Activated T-cell treated with anti-CD3 and anti-CD28 coated beads, Interleukin-2, amount 50 U/mL, for 4 hours (primary cell): Measurements from ENCODE around the gene CASZ1. TPM values are rescaled to one million over a fixed set of nuclear protein-coding genes. Genes with fewer than 3 reads are reported as not detected.

ENCODE experiments used
- ATAC-seq, 2 donors: fragments of 200-7000 bp; cut with Tn5 transposase; one replicate each; pipeline ENCODE4 v1.10.0; 2021
- DNase-seq: peaks from one replicate; pipeline ENCODE4 v3.0.0-alpha.2; 2020
- H3K27me3 Mint-ChIP-seq: one replicate; pipeline ENCODE4 v1.8.0; 2021; ENCODE audit warnings: low read depth, mixed read lengths
- H3K36me3 Mint-ChIP-seq: one replicate; pipeline ENCODE4 v1.8.0; 2022; ENCODE audit warnings: mixed read lengths; ENCODE audit not compliant: insufficient read depth
- H3K4me1 Mint-ChIP-seq: one replicate; pipeline ENCODE4 v1.8.0; 2021; ENCODE audit warnings: low read depth, mixed read lengths
- H3K4me3 Mint-ChIP-seq: one replicate; pipeline ENCODE4 v1.8.0; 2021; ENCODE audit warnings: mild to moderate bottlenecking, moderate library complexity, mixed read lengths
- H3K9me3 Mint-ChIP-seq: one replicate; pipeline ENCODE4 v1.8.0; 2021; ENCODE audit warnings: mixed read lengths
- total RNA-seq, 3 donors: library from RNA; stranded (reverse); gene quantifications; one replicate each; pipeline ENCODE4 v1.2.1, GENCODE V29; 2021

Gene CASZ1
- total RNA-seq, 3 donors from 2014 or later: 6.9 to 11.2 (median 8.4) TPM

GRCh38 chr1:10698726-10699469, 97.5 kb downstream of the CASZ1 start:
- no peak overlapping the region for H3K4me3 Mint-ChIP-seq
- no peaks in the 10 kb centered on the region for H3K27me3 Mint-ChIP-seq
- no peaks in the 10 kb centered on the region for H3K9me3 Mint-ChIP-seq
- ATAC-seq (no peak), DNase-seq (no peak)
- H3K4me1 Mint-ChIP-seq: peaks cover 9% of the 10 kb centered on the region
- H3K36me3 Mint-ChIP-seq: no peaks in the 10 kb centered on the region

GRCh38 chr1:10697621-10698160, 98.8 kb downstream of the CASZ1 start:
- ATAC-seq (no peak), DNase-seq (no peak)
- Mint-ChIP-seq H3K9me3 (no peaks in the 10 kb centered on the region), H3K27me3 (no peaks in the 10 kb centered on the region), H3K4me1 (peaks cover 17% of the 10 kb centered on the region), H3K4me3 (no peak overlapping the region), H3K36me3 (no peaks in the 10 kb centered on the region)

GRCh38 chr1:10696977-10697376, 99.5 kb downstream of the CASZ1 start:
- Mint-ChIP-seq H3K4me3 (no peak overlapping the region), H3K9me3 (no peaks in the 10 kb centered on the region), H3K4me1 (peaks cover 22% of the 10 kb centered on the region), H3K36me3 (no peaks in the 10 kb centered on the region), H3K27me3 (no peaks in the 10 kb centered on the region)
- DNase-seq (peak; percentile 20), ATAC-seq (peak; percentile 25 to 41)

GRCh38 chr1:10694633-10695627, 101.5 kb downstream of the CASZ1 start:
- Mint-ChIP-seq H3K36me3 (no peaks in the 10 kb centered on the region), H3K27me3 (no peaks in the 10 kb centered on the region), H3K4me3 (peak overlapping the region; percentile 80), H3K9me3 (no peaks in the 10 kb centered on the region), H3K4me1 (peaks cover 26% of the 10 kb centered on the region)
- DNase-seq (peak; percentile 65), ATAC-seq (peak; percentile 57)

GRCh38 chr1:10694274-10694632, 102.2 kb downstream of the CASZ1 start:
- H3K36me3 Mint-ChIP-seq: no peaks in the 10 kb centered on the region
- peak; percentile 64 to 80 for ATAC-seq
- H3K9me3 Mint-ChIP-seq: no peaks in the 10 kb centered on the region
- H3K27me3 Mint-ChIP-seq: no peaks in the 10 kb centered on the region
- peak overlapping the region; percentile 85 for H3K4me3 Mint-ChIP-seq
- DNase-seq: peak; percentile 53
- peaks cover 26% of the 10 kb centered on the region for H3K4me1 Mint-ChIP-seq

GRCh38 chr1:10693497-10694273, 102.8 kb downstream of the CASZ1 start:
- peaks cover 26% of the 10 kb centered on the region for H3K4me1 Mint-ChIP-seq
- H3K4me3 Mint-ChIP-seq: peak overlapping the region; percentile 85
- ATAC-seq: peak; percentile 24 to 27
- peak; percentile 23 for DNase-seq
- H3K27me3 Mint-ChIP-seq: no peaks in the 10 kb centered on the region
- H3K36me3 Mint-ChIP-seq: no peaks in the 10 kb centered on the region
- no peaks in the 10 kb centered on the region for H3K9me3 Mint-ChIP-seq

- DNase-seq: no peak
- H3K9me3 Mint-ChIP-seq: no peaks in the 10 kb centered on the region
- ATAC-seq: no peak
These were observed 103.3 kb downstream of the CASZ1 start for GRCh38 chr1:10693152-10693496.

GRCh38 chr1:10692401-10693021, 103.9 kb downstream of the CASZ1 start:
- H3K4me3 Mint-ChIP-seq: peak overlapping the region; percentile 79
- no peaks in the 10 kb centered on the region for H3K36me3 Mint-ChIP-seq
- peaks cover 26% of the 10 kb centered on the region for H3K4me1 Mint-ChIP-seq
- no peaks in the 10 kb centered on the region for H3K9me3 Mint-ChIP-seq
- no peaks in the 10 kb centered on the region for H3K27me3 Mint-ChIP-seq
- DNase-seq (peak; percentile 64), ATAC-seq (peak; percentile 18 to 34)

More at GRCh38 chr1:10693152-10693496, 103.3 kb downstream of the CASZ1 start:
- H3K4me3 Mint-ChIP-seq: peak overlapping the region; percentile 79
- peaks cover 26% of the 10 kb centered on the region for H3K4me1 Mint-ChIP-seq
- H3K27me3 Mint-ChIP-seq: no peaks in the 10 kb centered on the region
- no peaks in the 10 kb centered on the region for H3K36me3 Mint-ChIP-seq

- DNase-seq (no peak), ATAC-seq (no peak)
- H3K4me3 Mint-ChIP-seq: peak overlapping the region; percentile 31
- peaks cover 22% of the 10 kb centered on the region for H3K4me1 Mint-ChIP-seq
- no peaks in the 10 kb centered on the region for H3K36me3 Mint-ChIP-seq
- H3K27me3 Mint-ChIP-seq: no peaks in the 10 kb centered on the region
- H3K9me3 Mint-ChIP-seq: no peaks in the 10 kb centered on the region
These were observed 104.7 kb downstream of the CASZ1 start for GRCh38 chr1:10691740-10692125.

- no peak overlapping the region for H3K4me3 Mint-ChIP-seq
- DNase-seq: no peak
- H3K36me3 Mint-ChIP-seq: no peaks in the 10 kb centered on the region
- no peaks in the 10 kb centered on the region for H3K9me3 Mint-ChIP-seq
- H3K4me1 Mint-ChIP-seq: peaks cover 19% of the 10 kb centered on the region
- H3K27me3 Mint-ChIP-seq: no peaks in the 10 kb centered on the region
- ATAC-seq: no peak
These were observed 105.2 kb downstream of the CASZ1 start for GRCh38 chr1:10691075-10691739.

GRCh38 chr1:10690484-10690883, 106.0 kb downstream of the CASZ1 start:
- no peaks in the 10 kb centered on the region for H3K36me3 Mint-ChIP-seq
- no peak for DNase-seq
- no peak overlapping the region for H3K4me3 Mint-ChIP-seq
- ATAC-seq: no peak
- no peaks in the 10 kb centered on the region for H3K9me3 Mint-ChIP-seq
- peaks cover 18% of the 10 kb centered on the region for H3K4me1 Mint-ChIP-seq
- H3K27me3 Mint-ChIP-seq: no peaks in the 10 kb centered on the region

GRCh38 chr1:10688409-10688786, 108.0 kb downstream of the CASZ1 start:
- ATAC-seq (no peak), DNase-seq (no peak)
- Mint-ChIP-seq H3K36me3 (no peaks in the 10 kb centered on the region), H3K9me3 (no peaks in the 10 kb centered on the region), H3K27me3 (no peaks in the 10 kb centered on the region), H3K4me3 (no peak overlapping the region), H3K4me1 (peaks cover 16% of the 10 kb centered on the region)

GRCh38 chr1:10687782-10688408, 108.6 kb downstream of the CASZ1 start:
- no peaks in the 10 kb centered on the region for H3K36me3 Mint-ChIP-seq

More at GRCh38 chr1:10687782-10688408, 108.6 kb downstream of the CASZ1 start:
- H3K4me3 Mint-ChIP-seq: no peak overlapping the region
- no peak for ATAC-seq
- no peak for DNase-seq
- no peaks in the 10 kb centered on the region for H3K9me3 Mint-ChIP-seq
- peaks cover 11% of the 10 kb centered on the region for H3K4me1 Mint-ChIP-seq
- H3K27me3 Mint-ChIP-seq: no peaks in the 10 kb centered on the region
